ENCODE data around the gene BTN1A1.

BTN1A1 gene

GRCh38 chr6:26554697-26555504 is 54.8 kb downstream of the BTN1A1 start:
- TF ChIP-seq TAF1 (IDR thresholded peaks at IDR 0.05; ENCODE audit: low read depth, low read length) = no peak
- TF ChIP-seq POLR2AphosphoS5 (IDR thresholded peaks at IDR 0.05; ENCODE audit: low read depth, low read length) = no peak
- no peak for TF ChIP-seq SPI1 (IDR thresholded peaks at IDR 0.05; ENCODE audit: low read depth, low read length)
- no peak for TF ChIP-seq PAX5 (IDR thresholded peaks at IDR 0.05; ENCODE audit: insufficient read depth, low read length, severe bottlenecking)
- no peak for TF ChIP-seq POLR2A (IDR thresholded peaks at IDR 0.05; ENCODE audit: low read depth, low read length)
- no peak for TF ChIP-seq POU2F2 (IDR thresholded peaks at IDR 0.05; ENCODE audit: low read depth, low read length)
- FAIRE-seq (peak; percentile 68), DNase-seq (ENCODE audit: insufficient read length, low spot score) (no peak)

DNA sequence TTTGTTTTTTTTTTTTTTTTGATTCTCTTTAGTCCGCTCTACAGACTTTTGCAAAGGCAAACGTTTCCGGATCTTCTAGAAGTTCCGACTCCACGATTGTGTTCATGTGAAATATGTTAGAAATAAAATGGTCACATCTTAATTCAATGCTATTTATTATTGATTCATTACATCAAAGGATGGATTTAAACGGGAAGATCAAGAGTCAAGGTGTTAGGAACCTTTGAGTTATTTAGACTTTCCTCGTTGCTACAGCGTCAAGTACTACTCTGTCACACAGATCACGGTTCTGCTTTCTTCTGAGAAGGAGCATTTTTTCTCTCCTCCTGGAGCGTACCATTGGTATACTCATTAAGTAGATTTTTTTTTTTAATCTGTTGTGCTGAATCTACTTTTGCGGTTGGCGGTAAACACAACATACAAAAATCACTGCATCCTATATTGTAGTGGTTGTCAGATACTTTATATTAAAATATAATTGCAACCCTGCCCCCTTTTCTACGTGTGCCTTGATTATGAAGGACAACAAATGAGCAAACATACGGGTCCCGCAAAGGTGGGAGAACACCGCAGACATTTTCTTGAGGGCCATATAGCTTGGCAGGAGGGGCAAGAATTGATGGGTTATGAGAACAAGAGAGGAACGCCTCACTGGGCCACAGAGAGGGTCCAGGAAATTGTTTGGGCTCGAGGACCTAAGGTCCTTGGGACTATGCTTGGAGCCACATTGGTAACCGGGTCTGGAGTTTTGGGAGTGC is 55.6 kb downstream of the BTN1A1 start:
- no peak for DNase-seq (ENCODE audit: insufficient read length, low spot score)
- FAIRE-seq = no peak
- TF ChIP-seq SPI1 (IDR thresholded peaks at IDR 0.05; ENCODE audit: low read depth, low read length) (no peak), POLR2AphosphoS5 (IDR thresholded peaks at IDR 0.05; ENCODE audit: low read depth, low read length) (no peak), POU2F2 (IDR thresholded peaks at IDR 0.05; ENCODE audit: low read depth, low read length) (no peak), PAX5 (IDR thresholded peaks at IDR 0.05; ENCODE audit: insufficient read depth, low read length, severe bottlenecking) (no peak), POLR2A (IDR thresholded peaks at IDR 0.05; ENCODE audit: low read depth, low read length) (no peak), TAF1 (IDR thresholded peaks at IDR 0.05; ENCODE audit: low read depth, low read length) (no peak)

DNA sequence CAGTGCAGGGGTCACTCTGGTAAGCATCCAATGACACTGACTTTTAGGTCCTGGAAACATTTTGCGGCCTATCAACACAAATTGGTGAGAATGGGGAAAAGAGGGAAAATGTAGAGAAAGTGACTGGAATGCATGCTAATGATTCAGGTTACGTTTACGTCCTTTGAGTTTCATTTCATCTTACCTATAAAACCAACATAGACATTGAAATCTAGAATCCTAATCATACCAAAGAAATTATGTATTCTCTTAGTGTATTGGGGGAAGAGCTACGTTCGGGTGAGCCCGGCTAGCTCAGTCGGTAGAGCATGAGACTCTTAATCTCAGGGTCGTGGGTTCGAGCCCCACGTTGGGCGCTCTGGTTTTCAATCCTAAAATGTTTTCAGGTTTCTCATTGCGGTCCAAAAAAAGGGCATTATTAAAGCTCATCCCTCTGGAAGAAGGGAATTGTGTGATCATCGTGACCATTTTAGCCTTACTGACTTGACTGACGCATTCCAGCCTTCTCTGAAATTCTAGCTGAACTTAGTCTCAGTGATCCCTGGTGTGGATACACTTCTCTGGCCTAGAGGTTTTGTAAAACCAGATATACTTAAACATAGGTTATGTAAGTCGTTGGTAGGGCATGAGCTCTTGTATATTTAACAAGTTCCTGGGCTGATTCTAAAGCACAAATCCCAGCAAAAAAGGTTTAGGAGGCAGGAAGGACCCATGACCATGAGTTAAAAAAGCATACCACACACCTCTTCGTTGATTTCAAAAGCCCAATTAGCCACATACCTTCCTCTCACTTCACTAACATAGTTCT is 56.4 kb downstream of the BTN1A1 start:
- DNase-seq (ENCODE audit: insufficient read length, low spot score) = no peak
- TF ChIP-seq POLR2A (IDR thresholded peaks at IDR 0.05; ENCODE audit: low read depth, low read length) (no peak), POU2F2 (IDR thresholded peaks at IDR 0.05; ENCODE audit: low read depth, low read length) (no peak), PAX5 (IDR thresholded peaks at IDR 0.05; ENCODE audit: insufficient read depth, low read length, severe bottlenecking) (no peak), SPI1 (IDR thresholded peaks at IDR 0.05; ENCODE audit: low read depth, low read length) (no peak), TAF1 (IDR thresholded peaks at IDR 0.05; ENCODE audit: low read depth, low read length) (no peak), POLR2AphosphoS5 (IDR thresholded peaks at IDR 0.05; ENCODE audit: low read depth, low read length) (no peak)
- FAIRE-seq = no peak
